Large intestine (tissue), 3 donors: ENCODE measurements around the gene FBXO34. TPM values are rescaled to one million over a fixed set of nuclear protein-coding genes. Genes with fewer than 3 reads are reported as not detected.

Experiments
- DNase-seq, 2 donors: peaks; one replicate each; pipeline versions ENCODE4 v3.0.0 to v3.0.0-alpha.2; 2013
- H3K27ac ChIP-seq: one replicate; pipeline ENCODE4 v1.5.1; 2013; ENCODE audit warnings: low read length
- H3K27me3 ChIP-seq: 2 replicates; pipeline ENCODE4 v1.6.1; 2013; ENCODE audit warnings: low read length; ENCODE audit not compliant: control insufficient read depth, insufficient read depth
- H3K36me3 ChIP-seq: 2 replicates; pipeline ENCODE4 v1.6.1; 2013; ENCODE audit warnings: low read length; ENCODE audit not compliant: control insufficient read depth, insufficient read depth
- H3K4me1 ChIP-seq: one replicate; pipeline ENCODE4 v1.6.1; 2013; ENCODE audit warnings: low read length; ENCODE audit not compliant: control insufficient read depth, insufficient read depth
- H3K4me3 ChIP-seq: one replicate; pipeline ENCODE4 v1.5.1; 2013; ENCODE audit warnings: low read length
- H3K9me3 ChIP-seq: one replicate; pipeline ENCODE4 v1.6.1; 2013; ENCODE audit warnings: mild to moderate bottlenecking, low read depth, low read length, moderate library complexity; ENCODE audit not compliant: control insufficient read depth
- WGBS: methylation state at CpG from one replicate; pipeline ENCODE4 v1.1.5; 2013; ENCODE audit warnings: low lambda C conversion rate; ENCODE audit not compliant: insufficient coverage; 5-methylcytosine and 5-hydroxymethylcytosine counted together
- polyA plus RNA-seq: library from polyadenylated mRNA; unstranded; fragments of 120-200 nt; gene quantifications from one replicate; pipeline ENCODE4 v1.2.1, GENCODE V29; 2013

FBXO34 gene
- polyA plus RNA-seq, 1 donor: 25.5 TPM

GRCh38 chr14:55389330-55389729, 118.1 kb downstream of the FBXO34 start:
- Histone ChIP-seq H3K4me3 (no peak overlapping the region), H3K36me3 (peaks cover 32% of the 10 kb centered on the region), H3K4me1 (no peaks in the 10 kb centered on the region), H3K9me3 (no peaks in the 10 kb centered on the region), H3K27ac (no peak overlapping the region), H3K27me3 (no peaks in the 10 kb centered on the region)
- no peak for DNase-seq
- WGBS: 80% methylated on average over 1 of the region's 4 CpGs

- Histone ChIP-seq H3K36me3 (peaks cover 14% of the 10 kb centered on the region), H3K27ac (no peak overlapping the region), H3K4me3 (no peak overlapping the region), H3K4me1 (no peaks in the 10 kb centered on the region), H3K9me3 (no peaks in the 10 kb centered on the region), H3K27me3 (no peaks in the 10 kb centered on the region)
- 100% methylated on average over 1 of the region's 5 CpGs for WGBS
- DNase-seq: no peak
Measured at GRCh38 chr14:55398679-55399078, 127.5 kb downstream of the FBXO34 start.

DNA sequence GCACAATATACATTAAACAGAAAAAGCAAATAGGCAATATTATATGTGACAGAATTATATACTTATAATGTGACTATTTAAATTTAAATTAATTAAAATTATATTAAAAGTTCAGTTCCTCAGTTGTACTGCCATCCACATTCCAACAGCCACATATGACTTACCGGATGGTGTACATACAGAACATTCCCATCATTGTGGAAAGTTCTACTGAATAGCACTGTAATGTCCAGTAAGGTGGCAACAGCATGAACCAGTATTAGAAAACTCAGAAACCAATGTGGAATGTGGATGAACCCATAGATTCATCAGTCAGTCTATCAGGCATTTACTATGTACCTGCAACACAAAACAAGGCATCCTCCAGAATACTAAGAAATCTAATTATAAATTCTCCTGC, 128.0 kb downstream of the FBXO34 start:
- no peaks in the 10 kb centered on the region for H3K4me1 ChIP-seq
- WGBS: no CpG with 5 or more reads among the region's 1 CpG
- no peaks in the 10 kb centered on the region for H3K9me3 ChIP-seq
- H3K27ac ChIP-seq: no peak overlapping the region
- no peaks in the 10 kb centered on the region for H3K27me3 ChIP-seq
- DNase-seq: no peak
- peaks cover 14% of the 10 kb centered on the region for H3K36me3 ChIP-seq
- H3K4me3 ChIP-seq: no peak overlapping the region

- H3K4me3 ChIP-seq: no peak overlapping the region
- DNase-seq: no peak
- H3K9me3 ChIP-seq: no peaks in the 10 kb centered on the region
- no peak overlapping the region for H3K27ac ChIP-seq
- 60% methylated on average over 1 of the region's 2 CpGs for WGBS
- H3K4me1 ChIP-seq: no peaks in the 10 kb centered on the region
- H3K36me3 ChIP-seq: peaks cover 9% of the 10 kb centered on the region
- H3K27me3 ChIP-seq: no peaks in the 10 kb centered on the region
Measured at GRCh38 chr14:55399852-55400251, 128.6 kb downstream of the FBXO34 start.

DNA sequence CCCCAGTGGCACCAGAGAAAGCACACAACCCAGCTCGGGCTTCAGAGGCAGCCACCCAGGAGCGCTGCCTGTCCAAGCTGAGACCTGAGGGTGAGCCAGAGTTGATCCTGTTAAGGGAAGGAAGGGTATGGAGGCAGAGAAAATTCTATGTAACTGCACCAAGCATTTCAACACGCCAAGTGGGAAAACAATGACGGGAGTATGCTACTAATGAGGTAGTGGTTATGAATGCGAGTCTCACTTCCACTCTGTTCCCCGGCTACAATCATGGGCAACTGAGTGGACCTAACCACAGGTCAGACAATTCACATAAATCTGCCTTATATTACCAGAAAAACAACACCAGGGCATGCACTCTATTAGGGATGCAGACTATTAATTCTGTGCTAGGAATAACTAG, 130.5 kb downstream of the FBXO34 start:
- WGBS: no CpG with 5 or more reads among the region's 6 CpGs
- H3K27ac ChIP-seq: no peak overlapping the region
- H3K9me3 ChIP-seq: no peaks in the 10 kb centered on the region
- no peaks in the 10 kb centered on the region for H3K36me3 ChIP-seq
- H3K27me3 ChIP-seq: no peaks in the 10 kb centered on the region
- no peaks in the 10 kb centered on the region for H3K4me1 ChIP-seq
- H3K4me3 ChIP-seq: no peak overlapping the region
- DNase-seq: no peak

Other genes with a start within 250 kb of the FBXO34 start
- gene WDHD1, start 244.3 kb upstream of the FBXO34 start, polyA plus RNA-seq: 8.1 TPM
- 12.0 TPM for gene SOCS4, start 244.2 kb upstream of the FBXO34 start, polyA plus RNA-seq
- gene MAPK1IP1L, start 219.8 kb upstream of the FBXO34 start, polyA plus RNA-seq: 83.8 TPM
- gene LGALS3, start 142.2 kb upstream of the FBXO34 start, polyA plus RNA-seq: 873 TPM
- gene DLGAP5, start 79.8 kb upstream of the FBXO34 start, polyA plus RNA-seq: 11.6 TPM
- gene ATG14, start 140.4 kb downstream of the FBXO34 start, polyA plus RNA-seq: 18.2 TPM
- 0.01 TPM for gene TBPL2, start 169.2 kb downstream of the FBXO34 start, polyA plus RNA-seq